Sigmoid colon (tissue), 4 donors: Measurements from ENCODE around the gene SCMH1.

Source experiments
- POLR2AphosphoS5 ChIP-seq, 4 donors: sonication (generic); formaldehyde crosslinking; IDR thresholded peaks; one replicate each; pipeline ENCODE4 v1.6.1; 2017; ENCODE audit warnings: antibody characterized with exemption in 4 of 4
- TF ChIP-seq, protein P1 (sequence below), 4 experiments: fragments of 450-650 bp in 3 of 4; fragments of 200-600 bp in 1 of 4; IDR thresholded peaks; one replicate each; pipeline ENCODE4 v1.5.1; 2016 to 2019; ENCODE audit warnings: antibody characterized with exemption in 4 of 4, mild to moderate bottlenecking in 3 of 4, moderate library complexity in 2 of 4

DNA sequence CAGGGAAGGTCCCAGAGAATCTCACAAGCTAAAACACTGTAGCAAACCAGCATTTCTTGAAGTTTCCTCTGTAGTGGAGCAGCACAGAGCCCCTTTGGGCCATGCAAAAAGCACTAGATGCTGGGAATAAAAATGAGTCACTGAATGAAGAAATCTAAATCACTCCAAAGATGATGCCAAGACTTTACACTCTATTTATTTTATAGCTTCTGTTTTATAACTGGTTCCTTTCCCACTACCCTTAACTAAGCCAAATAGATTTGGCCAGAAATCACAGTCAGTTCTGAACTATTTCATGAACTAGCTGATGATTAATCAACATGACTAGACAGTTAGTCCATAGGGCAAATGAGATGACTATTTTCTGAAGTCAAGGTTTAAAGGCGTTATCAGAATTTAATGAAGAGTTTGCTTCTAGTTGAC, 89.5 kb downstream of the SCMH1 start:
- TF ChIP-seq, protein P1, sequence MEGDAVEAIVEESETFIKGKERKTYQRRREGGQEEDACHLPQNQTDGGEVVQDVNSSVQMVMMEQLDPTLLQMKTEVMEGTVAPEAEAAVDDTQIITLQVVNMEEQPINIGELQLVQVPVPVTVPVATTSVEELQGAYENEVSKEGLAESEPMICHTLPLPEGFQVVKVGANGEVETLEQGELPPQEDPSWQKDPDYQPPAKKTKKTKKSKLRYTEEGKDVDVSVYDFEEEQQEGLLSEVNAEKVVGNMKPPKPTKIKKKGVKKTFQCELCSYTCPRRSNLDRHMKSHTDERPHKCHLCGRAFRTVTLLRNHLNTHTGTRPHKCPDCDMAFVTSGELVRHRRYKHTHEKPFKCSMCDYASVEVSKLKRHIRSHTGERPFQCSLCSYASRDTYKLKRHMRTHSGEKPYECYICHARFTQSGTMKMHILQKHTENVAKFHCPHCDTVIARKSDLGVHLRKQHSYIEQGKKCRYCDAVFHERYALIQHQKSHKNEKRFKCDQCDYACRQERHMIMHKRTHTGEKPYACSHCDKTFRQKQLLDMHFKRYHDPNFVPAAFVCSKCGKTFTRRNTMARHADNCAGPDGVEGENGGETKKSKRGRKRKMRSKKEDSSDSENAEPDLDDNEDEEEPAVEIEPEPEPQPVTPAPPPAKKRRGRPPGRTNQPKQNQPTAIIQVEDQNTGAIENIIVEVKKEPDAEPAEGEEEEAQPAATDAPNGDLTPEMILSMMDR (IDR thresholded peaks at IDR 0.05), result no peak
- TF ChIP-seq POLR2AphosphoS5 (IDR thresholded peaks at IDR 0.05), result peak; percentile 41 to 86 (median 83)
